Ectodermal cell (in vitro differentiated cells): Measurements from ENCODE around the gene GZMM.

Experiments
- H3K27ac ChIP-seq: 2 replicates; pipeline ENCODE4 v1.7.0; 2013; ENCODE audit warnings: mild to moderate bottlenecking, low read depth, low read length; ENCODE audit not compliant: insufficient read depth, poor library complexity, severe bottlenecking
- H3K27me3 ChIP-seq: 2 replicates; pipeline ENCODE4 v1.7.0; 2013; ENCODE audit warnings: mild to moderate bottlenecking, low read length; ENCODE audit not compliant: insufficient read depth, control insufficient read depth, poor library complexity, severe bottlenecking
- H3K36me3 ChIP-seq: one replicate; pipeline ENCODE4 v1.7.0; 2013; ENCODE audit warnings: low read length; ENCODE audit not compliant: control insufficient read depth, insufficient read depth
- H3K4me1 ChIP-seq: one replicate; pipeline ENCODE4 v1.7.0; 2013; ENCODE audit warnings: low read length; ENCODE audit not compliant: control insufficient read depth, insufficient read depth
- H3K4me3 ChIP-seq: 2 replicates; pipeline ENCODE4 v1.7.0; 2013; ENCODE audit warnings: low read depth, low read length, control low read depth; ENCODE audit not compliant: insufficient read depth
- H3K9me3 ChIP-seq: 2 replicates; pipeline ENCODE4 v1.7.0; 2013; ENCODE audit warnings: mild to moderate bottlenecking, low read length, moderate library complexity; ENCODE audit not compliant: control insufficient read depth
- WGBS, 2 experiments: methylation state at CpG; one replicate each; pipeline ENCODE4 v1.1.7; 2013; ENCODE audit warnings: missing lambda C conversion rate in 2 of 2; 5-methylcytosine and 5-hydroxymethylcytosine counted together

The GZMM gene

DNA sequence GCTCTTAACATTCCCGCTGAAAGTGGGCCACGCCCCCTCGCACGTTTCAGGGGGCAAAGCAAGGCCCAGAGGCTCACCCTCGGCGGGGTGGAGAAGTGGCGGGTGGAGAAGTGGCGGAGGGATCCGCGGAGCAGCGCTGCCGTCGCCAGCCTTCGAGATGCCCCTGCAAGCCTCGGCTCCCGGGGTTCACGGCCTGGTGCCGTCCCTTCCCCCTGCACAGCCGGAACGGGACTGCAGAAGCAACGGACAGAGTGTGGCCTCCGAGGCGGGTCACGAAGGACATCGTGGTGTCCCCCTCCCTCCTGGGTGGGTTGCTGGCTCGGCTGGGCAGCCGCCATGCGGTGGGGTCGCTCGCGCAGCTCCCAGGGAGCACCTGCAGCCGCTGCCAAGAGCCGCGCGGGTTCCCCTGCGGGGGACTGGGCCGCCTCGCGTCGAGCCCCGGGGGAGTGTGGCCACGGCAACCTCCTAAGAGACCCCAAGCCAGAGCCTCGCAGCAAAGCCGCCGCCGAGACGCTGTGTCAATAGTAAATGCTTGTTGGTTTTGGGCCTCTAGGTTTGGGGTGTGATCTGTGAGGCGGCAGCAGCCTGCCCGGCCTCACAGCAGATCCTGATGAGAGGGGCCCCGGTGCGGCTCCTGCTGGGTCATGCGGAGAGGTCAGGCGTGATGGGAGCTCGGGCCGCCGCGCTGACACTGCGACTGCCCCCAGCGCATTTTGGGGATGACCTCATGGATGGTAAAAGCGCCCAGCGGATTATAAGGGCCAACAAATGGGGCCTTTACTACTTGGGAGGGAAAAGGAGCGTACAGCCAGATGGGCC, 31.1 kb upstream of the GZMM start:
- peaks cover 17% of the 10 kb centered on the region for H3K4me1 ChIP-seq
- H3K4me3 ChIP-seq: no peak overlapping the region
- no peaks in the 10 kb centered on the region for H3K9me3 ChIP-seq
- no peaks in the 10 kb centered on the region for H3K27me3 ChIP-seq
- 61 to 65% methylated on average over 62 of the region's 62 CpGs for WGBS, 2 experiments
- H3K27ac ChIP-seq: peak overlapping the region; percentile 40
- H3K36me3 ChIP-seq: no peaks in the 10 kb centered on the region

DNA sequence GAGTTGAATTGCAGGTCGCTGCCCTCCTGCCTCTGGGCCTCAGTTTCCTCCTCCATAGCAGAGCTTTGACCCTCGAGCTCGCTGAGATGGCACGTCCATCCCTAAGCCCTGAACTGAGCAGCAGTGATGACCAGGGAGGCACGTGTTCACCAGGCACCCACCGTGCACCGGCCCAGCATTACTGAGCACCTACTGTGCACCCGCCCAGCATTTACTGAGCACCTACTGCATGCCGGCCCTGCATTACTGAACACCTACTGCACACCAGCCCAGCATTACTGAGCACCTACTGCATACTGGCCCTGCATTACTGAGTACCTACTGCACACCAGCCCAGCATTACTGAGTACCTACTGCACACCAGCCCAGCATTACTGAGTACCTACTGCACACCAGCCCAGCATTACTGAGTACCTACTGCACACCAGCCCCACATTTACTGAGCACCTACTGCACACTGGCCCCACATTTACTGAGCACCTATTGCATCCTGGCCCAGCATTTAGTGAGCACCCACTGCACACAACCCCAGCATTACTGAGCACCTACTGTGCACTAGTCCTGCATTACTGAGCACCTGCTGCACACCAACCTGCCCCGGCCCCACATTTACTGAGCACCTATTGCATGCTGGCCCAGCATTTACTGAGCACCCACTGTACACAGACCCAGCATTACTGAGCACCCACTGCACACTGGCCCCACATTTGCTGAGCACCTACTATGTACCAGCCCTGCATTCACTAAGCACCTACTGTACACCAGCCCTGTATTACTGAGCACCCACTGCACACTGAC, 30.3 kb upstream of the GZMM start:
- Histone ChIP-seq H3K9me3 (no peaks in the 10 kb centered on the region), H3K27me3 (no peaks in the 10 kb centered on the region), H3K27ac (no peak overlapping the region), H3K4me1 (peaks cover 14% of the 10 kb centered on the region), H3K4me3 (no peak overlapping the region), H3K36me3 (no peaks in the 10 kb centered on the region)
- WGBS, 2 experiments: 87 to 91% methylated on average over 10 of the region's 10 CpGs

DNA sequence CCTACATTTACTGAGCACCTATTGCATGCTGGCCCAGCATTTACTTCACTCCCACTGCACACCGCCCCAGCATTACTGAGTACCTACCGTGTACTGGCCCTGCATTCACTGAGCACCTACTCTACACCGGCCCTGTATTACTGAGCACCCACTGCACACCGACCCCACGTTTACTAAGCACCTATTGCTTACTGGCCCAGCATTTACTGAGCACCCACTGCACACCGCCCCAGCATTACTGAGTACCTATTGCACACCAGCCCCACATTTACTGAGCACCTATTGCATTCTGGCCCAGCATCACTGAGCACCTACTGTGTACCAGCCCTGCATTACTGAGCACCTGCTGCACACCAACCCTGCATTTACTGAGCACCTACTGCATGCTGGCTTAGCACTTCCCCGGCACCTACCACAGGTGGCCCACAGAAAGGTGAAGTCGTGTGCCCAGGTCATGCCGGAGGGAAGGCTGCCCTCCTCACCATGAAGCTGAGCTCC, 29.6 kb upstream of the GZMM start:
- no peak overlapping the region for H3K4me3 ChIP-seq
- no peak overlapping the region for H3K27ac ChIP-seq
- H3K27me3 ChIP-seq: no peaks in the 10 kb centered on the region
- no peaks in the 10 kb centered on the region for H3K9me3 ChIP-seq
- peaks cover 12% of the 10 kb centered on the region for H3K4me1 ChIP-seq
- no peaks in the 10 kb centered on the region for H3K36me3 ChIP-seq
- WGBS, 2 experiments: 92 to 96% methylated on average over 9 of the region's 9 CpGs

DNA sequence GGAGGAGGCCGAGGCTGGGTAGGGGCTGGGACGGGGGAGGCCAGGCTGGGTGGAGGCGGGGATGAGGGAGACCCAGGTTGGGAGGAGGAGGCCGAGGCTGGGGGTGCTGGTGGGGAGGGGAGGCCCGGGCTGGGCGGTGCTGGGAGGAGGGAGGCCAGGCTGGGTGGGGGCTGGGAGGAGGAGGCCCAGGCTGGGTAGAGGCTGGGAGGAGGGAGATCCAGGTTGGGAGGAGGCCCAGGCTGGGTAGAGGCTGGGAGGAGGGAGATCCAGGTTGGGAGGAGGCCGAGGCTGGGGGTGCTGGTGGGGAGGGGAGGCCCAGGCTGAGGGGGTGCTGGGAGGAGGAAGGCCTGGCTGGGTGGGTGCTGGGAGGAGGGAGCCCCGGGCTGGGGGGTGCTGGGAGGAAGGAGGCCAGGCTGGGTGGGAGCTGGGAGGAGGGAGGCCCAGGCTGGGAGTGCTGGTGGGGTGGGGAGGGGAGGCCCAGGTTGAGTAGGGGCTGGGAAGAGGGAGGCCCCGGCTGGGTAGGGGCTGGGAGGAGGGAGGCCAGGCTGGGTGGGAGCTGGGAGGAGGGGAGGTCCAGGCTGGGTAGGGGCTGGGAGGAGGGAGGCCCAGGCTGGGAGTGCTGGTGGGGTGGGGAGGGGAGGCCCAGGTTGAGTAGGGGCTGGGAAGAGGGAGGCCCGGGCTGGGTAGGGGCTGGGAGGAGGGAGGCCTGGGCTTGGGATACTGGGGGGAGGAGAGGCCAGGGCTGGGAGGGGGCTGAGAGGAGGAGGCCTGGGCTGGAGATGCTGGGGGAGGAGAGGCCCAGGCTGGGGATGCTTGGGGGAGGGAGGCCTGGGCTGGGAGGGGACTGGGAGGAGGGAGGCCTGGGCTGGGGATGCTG, 25.9 kb upstream of the GZMM start:
- H3K36me3 ChIP-seq: no peaks in the 10 kb centered on the region
- no peak overlapping the region for H3K27ac ChIP-seq
- H3K4me3 ChIP-seq: no peak overlapping the region
- no peaks in the 10 kb centered on the region for H3K27me3 ChIP-seq
- no peaks in the 10 kb centered on the region for H3K9me3 ChIP-seq
- no peaks in the 10 kb centered on the region for H3K4me1 ChIP-seq
- 69 to 71% methylated on average over 10 of the region's 10 CpGs for WGBS, 2 experiments

DNA sequence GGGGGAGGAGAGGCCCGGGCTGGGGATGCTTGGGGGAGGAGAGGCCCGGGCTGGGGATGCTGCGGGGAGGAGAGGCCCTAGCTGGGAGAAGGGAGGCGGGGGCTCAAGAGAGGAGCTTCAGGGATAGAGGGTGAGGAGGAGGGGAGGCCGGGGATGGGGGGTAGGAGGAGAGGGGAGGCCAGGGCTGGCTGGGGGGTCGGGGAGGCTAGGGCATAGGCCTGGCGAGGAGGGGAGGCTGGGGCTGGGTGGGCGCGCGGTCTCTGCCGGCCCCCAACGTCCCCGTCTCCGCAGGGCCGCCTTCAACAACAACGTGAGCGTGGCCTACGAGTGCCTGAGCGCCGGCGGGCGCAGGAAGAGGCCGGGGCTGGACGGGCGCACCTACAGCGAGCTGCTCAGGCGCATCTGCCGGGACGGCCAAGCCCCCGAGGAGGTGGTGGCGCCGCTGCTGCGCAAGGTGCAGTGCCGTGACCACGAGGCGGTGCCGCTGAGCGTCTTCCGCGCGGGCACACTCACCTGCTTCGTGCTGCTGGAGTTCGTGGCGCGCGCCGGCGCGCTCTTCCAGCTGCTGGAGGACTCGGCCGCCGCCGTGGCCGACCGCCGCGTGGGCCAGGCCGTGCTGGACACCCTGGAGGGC, 25.1 kb upstream of the GZMM start:
- Histone ChIP-seq H3K27me3 (no peaks in the 10 kb centered on the region), H3K36me3 (no peaks in the 10 kb centered on the region), H3K4me3 (no peak overlapping the region), H3K27ac (no peak overlapping the region), H3K4me1 (no peaks in the 10 kb centered on the region), H3K9me3 (no peaks in the 10 kb centered on the region)
- 59 to 60% methylated on average over 58 of the region's 58 CpGs for WGBS, 2 experiments

DNA sequence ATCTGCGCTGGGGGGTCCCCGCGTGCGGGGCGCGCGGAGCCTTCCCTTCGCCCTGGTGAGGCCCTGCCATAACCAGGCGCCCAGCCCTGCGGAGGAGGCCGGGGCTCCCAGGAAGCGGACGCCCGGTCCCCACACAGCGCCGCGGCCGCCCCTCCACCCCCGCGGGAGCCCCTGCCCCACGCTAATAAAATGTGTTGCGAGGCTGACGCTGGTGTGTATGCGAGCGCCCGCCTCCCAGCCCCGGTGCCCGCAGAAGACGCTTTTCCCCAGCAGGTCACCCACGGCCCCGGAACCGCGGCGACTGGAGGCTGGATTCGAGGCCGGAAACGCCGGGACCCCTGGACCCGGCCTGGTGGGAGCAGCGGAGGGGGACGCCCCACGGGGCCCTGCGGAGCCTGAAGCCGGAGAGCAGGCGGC, 24.4 kb upstream of the GZMM start:
- H3K36me3 ChIP-seq: no peaks in the 10 kb centered on the region
- no peak overlapping the region for H3K4me3 ChIP-seq
- no peak overlapping the region for H3K27ac ChIP-seq
- WGBS, 2 experiments: 95 to 96% methylated on average over 45 of the region's 45 CpGs
- H3K9me3 ChIP-seq: no peaks in the 10 kb centered on the region
- no peaks in the 10 kb centered on the region for H3K4me1 ChIP-seq
- no peaks in the 10 kb centered on the region for H3K27me3 ChIP-seq

DNA sequence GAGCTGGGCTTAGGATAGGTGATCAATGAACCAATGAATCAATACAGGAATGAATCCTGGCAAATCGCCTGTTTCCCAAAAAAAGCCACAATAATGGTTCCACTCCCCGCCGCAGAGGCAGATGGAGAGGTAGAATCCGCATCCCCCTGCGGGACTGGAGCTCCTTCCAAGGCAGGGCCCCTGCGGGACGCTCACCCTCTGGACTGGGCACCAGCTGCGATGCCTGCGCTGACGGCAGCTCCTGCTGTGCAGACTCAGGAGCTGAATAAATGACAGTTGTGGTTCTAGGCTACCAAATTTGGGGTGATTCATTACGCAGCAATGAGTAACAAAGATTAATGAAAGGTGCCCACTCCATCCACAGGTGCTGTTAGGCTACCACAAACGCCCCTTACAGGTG, 21.1 kb upstream of the GZMM start:
- 94 to 95% methylated on average over 12 of the region's 12 CpGs for WGBS, 2 experiments
- H3K9me3 ChIP-seq: no peaks in the 10 kb centered on the region
- H3K4me1 ChIP-seq: no peaks in the 10 kb centered on the region
- H3K36me3 ChIP-seq: no peaks in the 10 kb centered on the region
- no peak overlapping the region for H3K27ac ChIP-seq
- H3K4me3 ChIP-seq: no peak overlapping the region
- H3K27me3 ChIP-seq: no peaks in the 10 kb centered on the region

DNA sequence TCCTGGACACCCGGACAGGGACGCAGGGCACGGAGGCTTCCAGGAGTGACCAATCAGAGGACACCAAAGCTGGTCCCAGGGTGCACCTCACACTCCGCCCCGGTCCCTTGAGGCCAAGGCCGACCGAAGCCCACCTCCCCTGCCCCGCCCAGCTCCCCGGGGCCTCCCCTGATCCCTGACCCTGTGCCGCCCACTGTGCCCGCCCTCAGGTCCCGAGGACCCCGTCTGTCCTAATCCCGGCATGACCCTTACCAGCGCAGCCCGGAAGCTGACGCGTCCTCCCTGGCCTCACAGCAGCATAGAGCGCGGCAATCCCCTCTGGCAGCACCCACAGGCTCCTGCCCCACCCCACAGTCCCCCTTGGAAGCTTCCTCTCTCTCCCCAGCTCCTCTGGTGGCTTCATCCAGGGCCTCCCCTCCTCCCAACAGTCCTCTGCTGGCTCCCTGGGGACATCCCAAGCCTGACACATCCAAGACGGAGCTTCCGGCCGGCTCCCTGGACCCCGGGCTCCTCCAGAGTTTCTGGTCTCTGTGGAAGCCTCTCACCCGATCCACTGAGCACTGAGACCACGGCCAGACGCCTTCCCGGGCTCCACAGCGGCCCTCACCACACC, 19.7 kb upstream of the GZMM start:
- no peaks in the 10 kb centered on the region for H3K4me1 ChIP-seq
- no peaks in the 10 kb centered on the region for H3K27me3 ChIP-seq
- H3K4me3 ChIP-seq: no peak overlapping the region
- H3K27ac ChIP-seq: no peak overlapping the region
- no peaks in the 10 kb centered on the region for H3K36me3 ChIP-seq
- no peaks in the 10 kb centered on the region for H3K9me3 ChIP-seq
- 84 to 87% methylated on average over 29 of the region's 29 CpGs for WGBS, 2 experiments

DNA sequence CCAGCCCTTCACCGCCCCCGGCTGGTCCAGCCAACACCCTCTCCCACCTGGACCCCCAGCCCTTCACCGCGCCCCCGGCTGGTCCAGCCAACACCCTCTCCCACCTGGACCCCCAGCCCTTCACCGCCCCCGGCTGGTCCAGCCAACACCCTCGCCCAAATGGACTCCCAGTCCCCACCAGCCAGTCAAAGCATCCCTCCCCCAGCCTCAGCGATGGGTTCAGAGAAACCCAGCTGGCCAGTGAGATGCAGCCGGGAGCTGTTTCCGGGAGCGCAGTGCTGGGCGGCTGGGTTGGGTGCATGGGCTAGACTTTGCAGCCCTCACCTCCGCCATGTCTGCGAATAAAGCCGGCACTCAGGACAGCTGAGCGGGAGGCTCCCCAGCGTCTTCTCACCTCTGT, 18.8 kb upstream of the GZMM start:
- Histone ChIP-seq H3K4me3 (no peak overlapping the region), H3K4me1 (no peaks in the 10 kb centered on the region), H3K27ac (no peak overlapping the region), H3K36me3 (no peaks in the 10 kb centered on the region), H3K9me3 (no peaks in the 10 kb centered on the region), H3K27me3 (no peaks in the 10 kb centered on the region)
- WGBS, 2 experiments: 73 to 77% methylated on average over 13 to 18 of the region's 18 CpGs
